Measurements from ENCODE around the gene HDAC9. TPM values are rescaled to one million over a fixed set of nuclear protein-coding genes. Genes with fewer than 3 reads are reported as not detected.

The HDAC9 gene
- total RNA-seq, 1 experiment from 2014 or later = 2.5 TPM

DNA sequence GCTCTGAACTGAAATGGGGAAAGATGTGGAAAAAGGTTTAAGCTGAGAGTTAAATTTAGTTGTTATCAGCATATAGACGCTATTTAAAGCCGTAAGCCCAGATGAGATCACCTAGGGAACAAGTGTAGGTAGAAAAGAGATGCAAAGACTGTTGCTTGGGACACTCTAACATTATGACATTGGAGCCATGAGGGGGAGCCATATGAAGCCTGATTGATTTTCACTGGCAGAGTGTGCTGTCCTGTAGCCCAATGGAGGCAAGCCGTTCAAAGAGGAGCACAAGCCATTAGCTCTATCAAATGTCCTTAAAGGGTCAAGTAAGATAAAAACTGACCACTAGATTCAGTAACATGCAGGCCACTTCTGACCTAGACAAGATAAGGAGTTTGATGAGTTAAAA, 398.6 kb downstream of the HDAC9 start:
- Histone ChIP-seq H3K27ac (no peak overlapping the region), H3K4me1 (peaks cover 32% of the 10 kb centered on the region), H3K27me3 (no peaks in the 10 kb centered on the region), H3K36me3 (no peaks in the 10 kb centered on the region), H3K9me3 (replicated peaks) (no peaks in the 10 kb centered on the region), H3K4me3 (no peak overlapping the region)
- DNase-seq = no peak

DNA sequence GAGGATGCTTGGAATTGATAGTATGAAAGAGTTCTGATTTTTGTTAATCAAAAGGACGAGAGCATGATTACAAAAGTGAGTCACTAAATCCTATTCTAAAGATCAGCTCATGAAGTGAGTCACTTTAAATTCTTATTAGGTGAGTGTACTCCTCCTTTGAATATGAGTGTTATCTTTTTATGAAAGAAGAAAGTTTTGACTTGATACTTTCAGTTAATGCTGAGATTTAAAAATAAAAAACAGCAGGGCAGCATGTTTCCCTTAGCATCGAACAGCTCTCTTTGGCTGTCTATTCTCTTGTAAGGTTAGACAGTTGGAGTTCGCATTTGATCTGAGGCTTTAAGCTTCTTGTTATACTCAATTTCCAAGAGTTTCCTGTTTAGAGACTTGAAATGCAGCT, 399.9 kb downstream of the HDAC9 start:
- Histone ChIP-seq H3K27me3 (no peaks in the 10 kb centered on the region), H3K9me3 (replicated peaks) (no peaks in the 10 kb centered on the region), H3K4me3 (no peak overlapping the region), H3K36me3 (no peaks in the 10 kb centered on the region), H3K4me1 (peaks cover 36% of the 10 kb centered on the region), H3K27ac (peak overlapping the region; percentile 36)
- peak in 1 of 2 experiments; percentile 29 for DNase-seq

DNA sequence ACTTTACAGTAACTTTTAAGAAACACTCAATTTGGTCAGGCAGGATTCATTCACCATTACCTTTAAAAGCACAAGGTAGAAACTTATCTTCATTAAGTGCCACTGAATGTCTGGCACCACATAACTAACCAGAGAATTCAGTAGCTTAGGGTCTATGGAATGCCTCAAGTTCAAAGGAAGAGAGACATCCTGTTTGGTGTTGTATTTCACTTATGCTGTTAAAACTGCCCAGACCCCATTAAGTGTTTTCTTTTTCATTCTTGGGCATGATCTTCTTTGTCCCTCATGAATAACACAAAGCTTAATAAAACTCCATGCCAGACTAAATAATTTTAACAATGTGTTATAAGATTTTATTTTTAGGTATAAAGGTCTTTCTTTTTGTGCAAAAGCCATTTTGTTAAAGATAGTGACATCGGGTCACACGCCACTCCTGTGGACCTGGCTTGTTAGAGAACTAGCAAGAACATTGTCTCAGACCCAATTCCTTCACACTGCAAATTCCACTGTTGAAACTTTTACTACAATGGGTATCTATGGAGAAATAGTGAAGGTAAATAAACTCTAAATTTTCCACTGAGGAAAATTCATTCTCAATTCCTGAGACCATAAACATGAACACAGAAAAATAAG, 400.9 kb downstream of the HDAC9 start:
- H3K9me3 ChIP-seq (replicated peaks) = no peaks in the 10 kb centered on the region
- no peaks in the 10 kb centered on the region for H3K36me3 ChIP-seq
- H3K27ac ChIP-seq = peak overlapping the region; percentile 36; the same call in 1 of the 2 replicates
- no peak overlapping the region for H3K4me3 ChIP-seq
- H3K27me3 ChIP-seq = no peaks in the 10 kb centered on the region
- H3K4me1 ChIP-seq = peaks cover 43% of the 10 kb centered on the region
- peak in 1 of 2 experiments; percentile 65 for DNase-seq

DNA sequence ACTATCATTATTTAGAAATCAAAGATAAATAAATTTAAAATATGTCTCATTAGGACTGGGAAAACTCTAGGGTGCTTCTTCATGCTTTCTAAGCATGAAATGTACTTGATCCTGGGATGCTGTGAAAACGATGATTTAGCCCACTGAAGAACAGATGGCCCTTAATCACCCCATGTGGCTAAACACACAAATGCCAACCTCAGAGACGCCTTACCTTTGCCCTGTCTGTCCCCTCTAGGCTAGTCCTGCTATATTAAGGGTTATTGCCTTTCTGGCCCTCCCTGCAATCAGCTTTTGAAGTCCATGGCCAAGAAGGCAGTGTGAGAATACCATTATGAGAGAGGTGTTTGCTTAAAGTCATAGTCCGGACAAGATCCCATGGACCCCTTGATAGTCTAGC, 404.7 kb downstream of the HDAC9 start:
- Histone ChIP-seq H3K4me3 (no peak overlapping the region), H3K27ac (peak overlapping the region; percentile 89), H3K4me1 (peaks cover 50% of the 10 kb centered on the region), H3K9me3 (replicated peaks) (no peaks in the 10 kb centered on the region), H3K27me3 (no peaks in the 10 kb centered on the region), H3K36me3 (no peaks in the 10 kb centered on the region)
- peak; percentile 85 to 93 for DNase-seq

DNA sequence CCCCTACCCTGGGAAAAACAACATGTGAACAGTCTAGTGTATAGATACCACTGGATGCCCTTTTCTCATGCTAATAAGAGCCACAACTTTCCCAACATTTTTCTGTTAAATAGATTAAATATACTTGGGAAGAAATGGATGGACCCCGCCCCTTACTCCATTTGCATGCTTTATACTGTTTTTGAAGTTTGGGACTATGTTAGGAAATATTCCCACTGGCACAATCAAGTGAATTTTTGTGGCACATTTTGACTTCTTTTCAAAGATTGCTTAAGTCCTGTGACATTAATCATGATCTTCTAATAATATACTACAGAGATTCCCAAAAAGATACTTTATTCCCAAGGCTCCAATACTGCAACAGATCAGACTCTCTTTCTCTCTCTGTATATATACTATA, 405.3 kb downstream of the HDAC9 start:
- Histone ChIP-seq H3K36me3 (no peaks in the 10 kb centered on the region), H3K4me1 (peaks cover 45% of the 10 kb centered on the region), H3K27ac (peak overlapping the region; percentile 89), H3K4me3 (no peak overlapping the region), H3K9me3 (replicated peaks) (no peaks in the 10 kb centered on the region), H3K27me3 (no peaks in the 10 kb centered on the region)
- DNase-seq = no peak

- H3K4me3 ChIP-seq = no peak overlapping the region
- no peaks in the 10 kb centered on the region for H3K36me3 ChIP-seq
- H3K27me3 ChIP-seq = no peaks in the 10 kb centered on the region
- H3K27ac ChIP-seq = peak overlapping the region; percentile 89
- no peaks in the 10 kb centered on the region for H3K9me3 ChIP-seq (replicated peaks)
- peak; percentile 68 to 82 for DNase-seq
- H3K4me1 ChIP-seq = peaks cover 39% of the 10 kb centered on the region
Measured at GRCh38 chr7:18901351-18901750, 405.8 kb downstream of the HDAC9 start.

DNA sequence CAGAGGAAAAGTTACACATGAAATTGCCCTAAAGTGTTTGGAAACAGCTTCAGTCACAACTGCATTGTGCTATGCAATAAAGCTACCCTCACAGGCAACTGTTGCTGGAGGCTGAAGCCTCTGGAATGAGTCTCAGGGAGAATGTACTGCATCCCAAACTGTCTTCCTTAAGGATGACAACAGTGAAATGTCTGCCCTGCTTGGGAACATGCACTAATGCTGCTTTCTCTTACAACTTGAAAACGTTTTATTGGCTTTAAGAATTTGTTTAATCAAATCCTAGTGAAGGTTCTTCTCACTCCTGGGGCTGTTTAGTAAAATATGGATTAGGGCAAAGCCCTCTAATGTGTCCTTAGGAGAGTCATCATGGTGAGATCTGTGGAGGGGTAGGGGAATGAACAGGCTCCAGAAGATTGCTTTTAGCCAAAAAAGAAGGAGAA, 406.5 kb downstream of the HDAC9 start:
- DNase-seq = peak; percentile 34 to 69
- peak overlapping the region; percentile 89; the same call in 1 of the 2 replicates for H3K27ac ChIP-seq
- H3K4me3 ChIP-seq = no peak overlapping the region

DNA sequence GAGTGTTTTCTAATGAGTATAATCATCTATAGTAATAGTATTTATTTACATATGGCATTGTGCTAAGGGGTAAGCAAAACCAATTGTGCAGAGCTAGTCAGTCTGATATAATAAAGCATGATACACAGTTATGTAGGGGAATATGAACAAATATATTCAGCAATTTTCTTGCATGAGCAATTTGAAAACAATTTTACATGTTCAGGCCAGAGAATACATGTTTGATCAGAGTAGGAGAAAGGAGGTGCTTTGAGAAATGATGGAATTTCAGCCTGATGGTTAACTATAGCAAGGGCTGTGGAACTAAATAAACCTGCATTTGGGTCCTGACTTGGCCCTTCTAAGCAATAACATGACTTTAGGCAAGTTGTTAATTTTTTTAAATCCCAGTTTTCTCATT, 407.3 kb downstream of the HDAC9 start:
- Histone ChIP-seq H3K36me3 (no peaks in the 10 kb centered on the region), H3K4me3 (no peak overlapping the region), H3K4me1 (peaks cover 34% of the 10 kb centered on the region), H3K27me3 (no peaks in the 10 kb centered on the region), H3K27ac (no peak overlapping the region), H3K9me3 (replicated peaks) (no peaks in the 10 kb centered on the region)
- no peak for DNase-seq

More for the DNA sequence above, 406.5 kb downstream of the HDAC9 start:
- peaks cover 34% of the 10 kb centered on the region for H3K4me1 ChIP-seq
- no peaks in the 10 kb centered on the region for H3K36me3 ChIP-seq
- H3K27me3 ChIP-seq = no peaks in the 10 kb centered on the region
- H3K9me3 ChIP-seq (replicated peaks) = no peaks in the 10 kb centered on the region

GRCh38 chr7:18903695-18904094, 408.1 kb downstream of the HDAC9 start:
- Histone ChIP-seq H3K27me3 (no peaks in the 10 kb centered on the region), H3K27ac (no peak overlapping the region)
- DNase-seq = no peak

GRCh38 chr7:18905316-18905943, 409.9 kb downstream of the HDAC9 start:
- H3K4me1 ChIP-seq = peaks cover 20% of the 10 kb centered on the region
- H3K36me3 ChIP-seq = no peaks in the 10 kb centered on the region
- no peaks in the 10 kb centered on the region for H3K27me3 ChIP-seq
- H3K9me3 ChIP-seq (replicated peaks) = no peaks in the 10 kb centered on the region
- H3K27ac ChIP-seq = no peak overlapping the region
- DNase-seq = no peak
- no peak overlapping the region for H3K4me3 ChIP-seq

More at GRCh38 chr7:18903695-18904094, 408.1 kb downstream of the HDAC9 start:
- no peaks in the 10 kb centered on the region for H3K36me3 ChIP-seq
- H3K9me3 ChIP-seq (replicated peaks) = no peaks in the 10 kb centered on the region
- no peak overlapping the region for H3K4me3 ChIP-seq
- peaks cover 32% of the 10 kb centered on the region for H3K4me1 ChIP-seq

DNA sequence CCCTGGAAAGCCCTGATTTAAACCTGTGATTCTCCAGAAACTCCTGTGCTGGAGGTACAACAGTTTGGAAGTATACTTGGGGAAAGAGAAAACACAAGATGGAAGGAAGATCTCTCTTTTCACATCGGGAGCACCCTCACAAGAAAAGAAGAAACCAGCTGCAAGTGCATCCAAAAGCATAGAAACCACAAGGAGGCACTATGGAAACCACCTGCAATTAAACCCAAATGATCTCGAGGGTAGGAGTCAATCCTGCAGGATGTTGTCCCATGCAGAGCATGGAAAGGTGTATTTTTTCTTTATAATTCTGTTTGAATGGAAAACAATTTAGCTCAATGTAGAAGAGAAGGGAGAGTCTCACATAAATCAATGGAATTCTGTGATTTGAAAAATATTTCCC, 411.4 kb downstream of the HDAC9 start:
- H3K27me3 ChIP-seq = no peaks in the 10 kb centered on the region
- H3K36me3 ChIP-seq = no peaks in the 10 kb centered on the region
- H3K27ac ChIP-seq = no peak overlapping the region
- no peak for DNase-seq
- no peaks in the 10 kb centered on the region for H3K9me3 ChIP-seq (replicated peaks)
- H3K4me1 ChIP-seq = peaks cover 7% of the 10 kb centered on the region
- H3K4me3 ChIP-seq = no peak overlapping the region

- Histone ChIP-seq H3K9me3 (replicated peaks) (no peaks in the 10 kb centered on the region; the same call in 1 of the 2 replicates), H3K27ac (no peak overlapping the region; the same call in 1 of the 2 replicates)
Measured at GRCh38 chr7:18913106-18913505, 417.6 kb downstream of the HDAC9 start.

GRCh38 chr7:18916826-18917225, 421.3 kb downstream of the HDAC9 start:
- Histone ChIP-seq H3K4me1 (peaks cover 5% of the 10 kb centered on the region; the same call in 1 of the 2 replicates), H3K27ac (no peak overlapping the region), H3K4me3 (no peak overlapping the region), H3K9me3 (replicated peaks) (no peaks in the 10 kb centered on the region; the same call in 1 of the 2 replicates), H3K27me3 (no peaks in the 10 kb centered on the region), H3K36me3 (no peaks in the 10 kb centered on the region)
- DNase-seq = no peak

More at GRCh38 chr7:18913106-18913505, 417.6 kb downstream of the HDAC9 start:
- DNase-seq = no peak
- H3K4me1 ChIP-seq = peaks cover 5% of the 10 kb centered on the region; the same call in 1 of the 2 replicates
- H3K4me3 ChIP-seq = no peak overlapping the region
- H3K36me3 ChIP-seq = no peaks in the 10 kb centered on the region
- no peaks in the 10 kb centered on the region for H3K27me3 ChIP-seq

DNA sequence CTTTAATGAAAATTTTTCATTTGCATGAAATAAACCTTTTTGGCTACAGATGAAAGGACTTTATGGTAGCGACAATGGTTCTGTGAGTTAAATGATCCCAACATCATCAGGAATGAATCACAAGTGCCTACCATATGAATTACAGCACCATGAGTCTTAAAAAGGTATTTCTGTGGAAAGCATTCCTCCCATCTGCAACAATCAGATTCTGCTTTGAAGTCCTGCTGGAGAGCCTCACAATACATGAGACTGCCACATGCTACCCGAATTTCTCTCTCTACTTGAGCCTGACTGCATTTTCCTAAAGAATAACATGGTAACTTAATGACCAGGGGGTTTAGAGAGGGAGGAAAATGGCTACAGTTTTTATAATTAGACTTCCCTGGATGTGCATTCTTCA, 431.6 kb downstream of the HDAC9 start:
- Histone ChIP-seq H3K9me3 (replicated peaks) (no peaks in the 10 kb centered on the region), H3K27me3 (no peaks in the 10 kb centered on the region), H3K36me3 (no peaks in the 10 kb centered on the region), H3K27ac (no peak overlapping the region), H3K4me1 (no peaks in the 10 kb centered on the region), H3K4me3 (no peak overlapping the region)
- DNase-seq = no peak

DNA sequence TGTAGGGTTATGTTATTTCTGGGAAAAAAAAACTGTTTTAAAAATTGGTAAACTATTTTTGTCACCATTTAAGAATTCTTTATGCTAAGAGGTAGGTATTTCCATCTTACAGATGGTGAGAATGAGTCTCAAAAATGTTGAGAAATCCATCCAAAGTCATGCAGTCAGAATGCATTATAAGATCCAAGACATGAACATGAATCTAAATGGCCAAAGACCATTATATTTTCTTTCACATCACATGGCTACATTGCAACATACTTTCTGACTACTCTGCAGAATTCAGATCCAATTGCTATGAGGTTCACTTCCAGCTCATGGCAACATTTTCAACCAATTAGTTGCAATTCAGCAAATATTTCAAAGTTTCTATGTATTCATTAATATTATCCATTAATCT, 440.7 kb downstream of the HDAC9 start:
- no peaks in the 10 kb centered on the region for H3K27me3 ChIP-seq
- no peak for DNase-seq
- H3K4me1 ChIP-seq = peaks cover 5% of the 10 kb centered on the region; the same call in 1 of the 2 replicates
- H3K27ac ChIP-seq = no peak overlapping the region
- H3K36me3 ChIP-seq = no peaks in the 10 kb centered on the region
- H3K4me3 ChIP-seq = no peak overlapping the region
- H3K9me3 ChIP-seq (replicated peaks) = peaks cover 2% of the 10 kb centered on the region; the same call in 1 of the 2 replicates

Measured in SJCRH30 (cell line).